Measurements from ENCODE around the gene CNIH1. TPM values are rescaled to one million over a fixed set of nuclear protein-coding genes. Genes with fewer than 3 reads are reported as not detected.

CNIH1 gene
- total RNA-seq, 1 donor from 2014 or later = 101 TPM

DNA sequence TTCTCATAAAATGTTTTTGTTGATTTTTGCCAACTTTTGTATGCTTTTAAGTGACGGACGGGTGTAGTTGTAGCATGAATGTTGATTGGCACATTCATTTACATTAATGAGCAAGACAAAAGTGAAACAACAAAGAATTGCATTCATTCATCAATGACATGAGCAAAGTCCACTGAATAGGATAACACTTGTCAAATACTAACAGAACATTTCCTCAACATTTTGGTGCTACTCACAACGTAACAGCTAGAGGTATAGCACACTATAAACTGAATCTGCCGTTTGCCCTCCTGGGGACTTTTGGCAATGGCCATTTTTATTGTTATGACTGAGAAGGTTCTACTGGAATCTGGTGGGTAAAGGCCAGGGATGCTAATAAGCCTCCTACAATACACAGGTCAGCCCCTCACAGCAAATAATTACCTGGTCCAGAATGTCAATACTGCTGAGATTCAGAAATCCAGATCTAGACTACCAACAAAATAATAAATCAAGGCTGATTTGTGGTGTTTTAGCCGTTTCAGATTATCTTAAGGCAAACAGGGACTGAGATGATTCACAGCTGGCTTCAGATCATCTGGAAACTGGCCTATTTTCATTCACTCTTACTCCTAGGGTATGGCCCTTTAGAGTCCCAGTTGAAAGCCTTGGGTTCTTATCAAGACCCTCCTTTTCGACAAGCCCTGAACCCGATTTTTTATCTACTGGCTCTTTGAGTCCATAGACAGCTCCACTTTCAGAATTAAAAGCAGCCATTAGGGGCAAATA is 66.9 kb downstream of the CNIH1 start:
- no peak overlapping the region for H3K27ac ChIP-seq
- DNase-seq (no peak), ATAC-seq (no peak)
- TF ChIP-seq CTCF (IDR thresholded peaks at IDR 0.05) = no peak
- H3K36me3 ChIP-seq = no peaks in the 10 kb centered on the region
- no peaks in the 10 kb centered on the region for H3K4me1 ChIP-seq
- H3K27me3 ChIP-seq (ENCODE audit: low read depth) = peaks cover 7% of the 10 kb centered on the region
- intact Hi-C loops (cut with DNase I) = no loop called here
- no peaks in the 10 kb centered on the region for H3K9me3 ChIP-seq
- H3K4me3 ChIP-seq = no peak overlapping the region

Other genes starting within 250 kb of the CNIH1 start
- gene CDKN3, start 44.4 kb downstream of the CNIH1 start, total RNA-seq = 1.9 TPM
- gene GMFB, start 47.6 kb upstream of the CNIH1 start, total RNA-seq = 41.4 TPM
- 19.1 TPM for gene CGRRF1, start 68.5 kb upstream of the CNIH1 start, total RNA-seq
- 30.6 TPM for gene SAMD4A, start 125.8 kb upstream of the CNIH1 start, total RNA-seq

Measured in lower lobe of right lung (tissue), 2 donors.